Activated T-cell treated with anti-CD3 and anti-CD28 coated beads for 24 hours (primary cell): ENCODE results near the gene PAX5.

Experiments
- DNase-seq: peaks from one replicate; pipeline ENCODE4 v3.0.0-alpha.2; 2020; ENCODE audit warnings: low read depth

PAX5 gene

DNA sequence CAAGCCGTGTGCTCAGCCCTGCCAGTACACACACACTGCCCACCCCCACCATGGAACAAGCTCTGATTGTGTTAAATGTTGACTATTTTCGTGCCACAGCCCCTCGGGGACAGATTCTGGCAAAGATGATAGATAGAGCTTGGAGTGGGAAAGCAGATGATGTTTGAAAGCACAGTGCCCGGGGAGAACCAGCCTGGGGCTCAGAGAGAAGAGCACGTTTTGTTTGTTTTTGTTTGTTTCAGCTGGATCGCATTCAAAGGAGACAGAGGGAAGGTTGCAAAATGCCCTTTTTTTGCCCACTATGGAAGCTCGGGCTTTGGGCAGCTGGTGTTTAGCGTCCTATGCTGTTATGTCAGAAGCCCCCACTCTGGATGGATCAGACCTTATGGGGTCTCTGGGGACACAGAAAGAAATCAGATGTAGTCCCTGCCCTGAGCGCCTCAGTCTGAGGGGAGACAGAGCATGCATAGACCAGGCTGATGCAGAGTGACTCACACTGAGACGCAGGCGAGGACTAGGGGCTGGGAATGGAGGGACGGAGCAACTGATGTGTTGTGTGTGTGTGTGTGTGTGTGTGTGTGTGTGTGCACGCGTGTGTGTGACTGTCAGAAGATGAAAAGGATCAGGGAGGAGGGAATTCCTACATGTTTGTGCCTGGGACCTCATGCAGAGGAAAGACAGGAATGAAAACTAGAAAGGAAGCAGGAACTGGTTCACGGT, 231.7 kb downstream of the PAX5 start:
- DNase-seq = no peak

DNA sequence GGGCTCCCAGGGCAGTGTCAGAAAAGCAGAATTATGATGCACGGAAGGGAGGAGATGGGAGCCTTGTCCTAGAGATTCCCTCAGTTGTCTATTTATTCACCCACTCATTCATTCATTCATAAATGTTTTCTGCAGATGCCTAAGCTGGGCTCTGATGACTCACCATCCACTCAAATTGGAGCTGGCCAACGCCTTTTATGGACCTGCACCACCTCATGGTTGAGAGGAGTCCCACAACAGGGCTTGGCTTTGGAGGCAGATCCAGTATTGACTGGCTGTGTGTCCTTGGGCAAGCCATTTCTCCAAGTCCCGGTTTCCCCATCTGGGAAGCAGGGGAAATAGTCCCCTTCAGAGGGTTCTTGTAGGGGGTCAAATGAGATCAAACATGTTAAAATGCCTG, 233.6 kb downstream of the PAX5 start:
- no peak for DNase-seq

DNA sequence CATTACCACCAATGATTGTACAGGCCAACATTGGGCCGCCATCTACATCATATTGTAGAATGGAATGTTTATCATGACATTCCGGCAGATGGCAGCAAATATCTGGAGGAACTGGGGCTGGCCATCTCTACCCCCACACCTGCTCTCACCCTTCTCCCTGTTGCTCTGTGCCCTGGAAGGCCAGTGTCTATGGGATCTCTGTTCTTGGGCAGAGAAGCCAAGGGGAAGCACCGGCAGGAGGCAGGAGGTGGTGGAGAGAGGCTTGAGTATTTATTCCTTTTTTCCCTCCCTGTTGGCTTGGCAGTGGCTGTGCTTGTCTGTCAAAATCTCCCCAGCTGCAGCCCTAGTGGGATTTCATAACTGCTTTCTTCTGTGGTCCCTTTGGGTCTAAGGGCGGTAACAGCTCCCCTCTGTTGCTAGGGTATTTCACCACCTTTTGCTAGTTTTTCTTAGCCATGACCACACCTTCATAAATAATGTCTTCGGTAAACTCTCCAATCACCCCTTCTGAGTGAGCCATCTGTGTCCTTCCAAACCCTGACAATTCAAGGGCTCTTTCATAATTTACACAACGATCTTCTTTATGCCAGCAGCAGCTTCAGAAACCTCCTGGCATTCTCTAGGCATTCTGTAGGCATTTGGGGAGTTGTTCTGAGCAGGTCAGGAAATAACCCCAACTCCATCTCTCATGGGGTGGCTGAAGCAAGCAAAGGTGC, 235.6 kb downstream of the PAX5 start:
- no peak for DNase-seq

DNA sequence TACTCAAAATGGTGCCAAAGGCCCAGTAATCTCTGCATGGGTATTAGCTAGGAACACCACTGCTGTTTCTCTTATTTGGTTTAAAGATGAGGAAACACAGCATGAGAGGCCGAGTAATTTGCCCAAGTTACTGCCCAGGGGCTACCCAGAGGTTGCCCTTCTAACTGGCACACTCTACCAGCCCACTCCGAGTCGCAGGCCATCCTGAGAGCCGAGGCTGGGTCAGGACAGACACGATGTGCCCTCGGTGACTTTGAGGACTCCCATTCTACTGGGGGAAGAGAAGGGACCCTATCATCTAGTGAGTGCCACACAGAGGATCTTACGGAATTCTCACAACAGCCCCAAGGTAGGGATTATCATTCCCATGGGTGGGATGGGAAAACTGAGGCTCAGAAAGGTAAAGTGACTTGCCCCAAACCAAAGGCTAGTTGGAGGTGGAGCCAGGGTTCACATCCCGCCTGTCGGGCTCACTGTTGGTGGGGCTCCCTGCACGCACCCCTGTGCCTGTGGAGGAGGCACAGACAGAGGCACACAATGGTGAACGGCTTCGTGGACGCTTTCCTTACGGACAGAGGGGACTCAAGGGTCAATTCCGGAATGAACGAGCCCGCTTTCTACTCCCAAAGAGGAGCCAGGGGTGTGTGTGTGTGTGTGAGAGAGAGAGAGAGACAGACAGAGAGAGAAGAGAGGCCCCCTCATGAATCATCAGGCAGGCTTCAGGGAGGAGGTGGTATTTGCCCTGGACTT, 236.4 kb downstream of the PAX5 start:
- no peak for DNase-seq

DNA sequence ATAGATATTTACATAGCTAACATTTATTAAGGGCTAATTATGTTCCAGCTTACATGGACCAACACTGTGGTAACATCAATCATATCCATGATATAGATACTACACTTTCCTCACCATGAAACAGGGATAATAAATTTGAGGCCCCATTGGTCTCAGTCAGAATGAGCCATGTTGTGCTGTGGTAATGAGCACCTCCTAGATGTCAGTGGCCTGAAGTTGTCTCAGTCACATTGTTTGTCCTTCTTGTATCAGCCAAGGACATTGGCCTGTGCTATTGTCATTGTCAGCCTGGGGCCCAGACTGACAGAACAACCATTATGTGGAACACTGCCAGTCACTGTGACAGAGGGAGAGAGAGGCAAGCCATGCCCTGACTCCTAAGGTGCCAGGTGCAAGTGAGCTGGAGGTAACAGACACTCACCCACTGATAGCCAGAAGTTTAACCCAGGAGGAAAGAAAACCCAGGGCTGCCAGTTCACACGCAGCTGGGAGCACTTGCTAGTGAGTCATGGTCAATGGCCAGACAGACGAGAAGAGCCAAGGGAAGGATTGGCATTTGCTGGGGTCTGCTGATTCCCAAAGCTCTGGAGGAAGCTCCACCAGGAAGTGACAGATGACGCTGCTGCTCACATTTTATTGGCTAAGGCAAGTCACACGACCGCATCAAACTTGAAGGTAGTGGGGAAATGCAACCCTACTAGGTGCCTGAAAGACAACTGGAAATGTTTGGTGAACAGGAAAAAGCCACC, 237.2 kb downstream of the PAX5 start:
- DNase-seq = no peak

DNA sequence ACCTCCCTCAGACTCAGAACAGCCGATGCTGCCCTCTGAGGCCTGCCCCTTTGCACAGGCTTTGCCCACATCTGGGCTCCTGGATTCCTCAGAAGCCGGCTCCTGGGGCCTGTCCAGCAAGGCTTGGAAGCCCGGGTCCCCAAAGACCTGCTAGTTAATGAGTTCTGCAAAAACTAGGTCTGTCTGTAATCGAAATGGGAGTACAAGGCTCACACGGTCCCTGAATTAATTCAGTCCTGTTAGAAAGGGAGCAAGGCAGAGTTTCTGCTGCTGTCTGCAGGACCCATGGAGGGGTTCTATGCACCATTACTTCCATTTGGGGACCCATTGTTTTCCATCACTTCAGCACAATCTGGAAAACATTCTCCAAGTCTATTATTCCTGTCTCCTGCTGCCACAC, 239.6 kb downstream of the PAX5 start:
- DNase-seq = no peak

DNA sequence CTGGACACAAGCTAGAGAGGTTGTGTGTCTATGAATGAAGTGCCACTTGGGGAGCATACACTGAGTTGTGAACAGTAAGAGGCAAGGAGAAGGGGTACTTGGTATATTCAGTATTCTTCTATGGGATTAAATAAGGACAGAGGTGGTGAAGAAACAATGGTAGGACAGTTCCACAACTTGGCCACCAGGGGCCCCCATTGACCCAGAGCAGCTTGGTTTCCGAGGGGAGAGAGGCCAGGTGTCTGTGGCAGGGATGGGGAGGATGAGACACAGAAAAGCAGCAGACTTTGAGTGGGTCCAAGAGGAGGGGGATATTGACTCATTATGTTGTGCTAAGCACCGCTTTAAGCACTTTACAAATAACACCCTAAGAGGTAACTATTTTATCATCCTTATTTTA, 240.8 kb downstream of the PAX5 start:
- no peak for DNase-seq

DNA sequence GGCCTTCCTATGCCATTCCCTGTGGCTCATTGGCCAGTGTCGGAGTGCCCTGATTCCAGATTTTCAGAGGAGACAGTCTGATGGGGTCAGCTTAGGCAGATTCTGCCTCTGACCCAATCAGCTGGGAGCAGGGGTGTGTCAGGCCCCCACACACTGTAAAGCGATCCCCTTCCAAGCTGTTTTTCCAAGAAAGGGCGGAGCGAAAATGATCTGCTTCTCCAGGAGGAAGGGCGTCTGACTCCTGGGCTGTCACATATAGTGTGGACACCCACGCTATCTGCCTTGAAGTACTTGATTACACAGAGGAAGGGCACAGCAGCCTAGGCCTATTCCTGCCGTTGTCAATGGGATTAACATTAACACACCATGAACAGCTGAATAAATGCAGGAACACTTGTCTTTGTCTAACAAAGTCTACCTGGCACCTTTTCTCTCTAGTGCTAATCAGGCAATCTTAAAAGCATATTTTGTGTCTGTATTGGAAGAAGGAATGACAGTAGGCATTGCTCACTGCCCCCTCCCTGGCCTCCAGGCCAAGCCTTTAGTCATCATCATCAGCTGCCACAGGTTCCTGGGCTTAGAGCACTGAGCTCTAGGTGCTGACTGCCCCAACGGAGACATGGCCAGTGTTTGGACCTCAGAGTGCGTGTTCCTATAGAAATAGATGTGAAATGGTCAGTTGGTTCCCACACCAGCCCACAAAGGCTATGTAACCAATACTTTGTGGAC, 242.7 kb downstream of the PAX5 start:
- no peak for DNase-seq

DNA sequence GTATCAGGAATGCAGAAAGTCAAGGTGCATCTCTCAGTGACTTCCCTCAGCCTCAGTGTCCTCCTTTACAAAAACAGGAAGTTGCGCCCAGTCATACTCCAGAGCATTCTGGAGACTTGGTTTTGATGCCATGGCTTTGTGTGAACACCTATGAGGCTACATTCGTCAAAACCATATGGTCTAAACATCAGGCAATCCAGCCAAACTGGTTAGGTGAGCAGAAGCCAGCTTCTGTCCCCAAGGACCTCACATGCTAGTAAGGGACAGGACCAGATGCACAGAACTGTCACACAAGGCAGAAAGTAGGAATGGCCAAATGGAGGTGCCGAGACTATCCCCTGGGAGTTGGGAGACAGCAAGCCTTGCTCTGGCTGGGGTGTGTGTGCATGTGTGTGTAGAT, 244.2 kb downstream of the PAX5 start:
- no peak for DNase-seq

DNA sequence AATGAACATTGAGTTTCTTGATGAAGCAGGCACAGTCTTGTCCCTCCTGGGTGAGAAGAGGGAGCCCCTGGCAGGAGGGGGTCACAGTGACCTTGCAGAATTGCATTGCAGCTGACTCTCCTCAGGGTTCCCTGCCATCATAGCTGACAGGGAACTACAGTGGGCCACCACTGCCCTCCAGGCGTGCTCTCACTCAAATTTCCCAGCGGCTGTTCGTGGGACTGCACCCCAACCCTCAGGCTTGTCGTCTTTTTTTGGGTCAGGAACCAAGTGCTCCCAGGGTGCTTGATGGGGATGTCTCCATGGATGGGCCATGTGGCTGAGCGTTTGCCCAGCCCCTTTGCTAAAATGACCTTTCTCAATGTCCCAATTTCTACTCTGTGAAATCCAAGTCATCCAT, 245.5 kb downstream of the PAX5 start:
- no peak for DNase-seq

DNA sequence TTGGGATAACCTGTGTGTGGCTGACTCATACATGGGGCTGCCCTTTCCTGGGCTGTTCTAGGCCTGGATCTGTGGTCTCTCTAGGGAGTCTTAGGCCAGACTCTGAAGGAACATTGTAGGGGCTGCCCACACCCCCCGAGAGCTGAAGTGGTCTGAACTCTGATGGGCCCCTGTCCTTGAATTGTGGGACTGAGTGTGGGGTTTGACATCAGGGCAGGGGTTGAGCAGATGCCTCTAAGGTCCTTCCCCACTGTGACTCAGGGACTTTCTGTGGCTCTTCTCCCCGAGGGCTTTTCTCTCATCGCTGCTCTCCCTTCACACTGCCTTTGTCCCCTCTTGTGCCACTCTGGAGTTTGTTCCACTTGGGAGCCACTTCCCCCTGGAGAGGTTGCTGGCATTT, 246.4 kb downstream of the PAX5 start:
- DNase-seq = no peak
